HL-60 (cell line): ENCODE measurements around the gene FAM120AOS.

Source experiments
- DNase-seq, 2 experiments: peaks; one replicate each; pipeline ENCODE4 v3.0.0-alpha.2; 2010 to 2020; ENCODE audit warnings: low read depth in 1 of 2, low spot score in 1 of 2
- H3K27ac ChIP-seq: fragments of 250-450 bp; sonication (Bioruptor Pico); replicated peaks from 2 replicates; pipeline ENCODE4 v1.5.1; 2020; ENCODE audit warnings: mild to moderate bottlenecking, moderate library complexity
- H3K27me3 ChIP-seq: fragments of 250-450 bp; sonication (Bioruptor Pico); 2 replicates; pipeline ENCODE4 v1.5.1; 2021; ENCODE audit warnings: mild to moderate bottlenecking, moderate library complexity; ENCODE audit not compliant: insufficient read depth, poor library complexity, severe bottlenecking
- H3K4me3 ChIP-seq: replicated peaks from 2 replicates; pipeline ENCODE4 v1.5.1; 2011; ENCODE audit warnings: mild to moderate bottlenecking, control low read depth, low read length; ENCODE audit not compliant: insufficient read depth
- GABPA ChIP-seq: IDR thresholded peaks from 2 replicates; pipeline ENCODE4 v1.6.1; 2012; ENCODE audit warnings: low read depth
- POLR2AphosphoS5 ChIP-seq: IDR thresholded peaks from 2 replicates; pipeline ENCODE4 v1.6.1; 2012; ENCODE audit warnings: low read depth
- SPI1 ChIP-seq: IDR thresholded peaks from 2 replicates; pipeline ENCODE4 v1.6.1; 2012; ENCODE audit warnings: low read depth, mild to moderate bottlenecking, borderline replicate concordance
- TF ChIP-seq, protein P1 (sequence below): IDR thresholded peaks from one replicate; pipeline ENCODE4 v1.5.1; 2011; ENCODE audit warnings: low read length, control low read depth, inconsistent platforms; ENCODE audit not compliant: insufficient read depth
- TF ChIP-seq, protein P2 (sequence below): IDR thresholded peaks from 2 replicates; pipeline ENCODE4 v1.6.1; 2012; ENCODE audit warnings: low read depth; ENCODE audit not compliant: insufficient replicate concordance

The FAM120AOS gene

DNA sequence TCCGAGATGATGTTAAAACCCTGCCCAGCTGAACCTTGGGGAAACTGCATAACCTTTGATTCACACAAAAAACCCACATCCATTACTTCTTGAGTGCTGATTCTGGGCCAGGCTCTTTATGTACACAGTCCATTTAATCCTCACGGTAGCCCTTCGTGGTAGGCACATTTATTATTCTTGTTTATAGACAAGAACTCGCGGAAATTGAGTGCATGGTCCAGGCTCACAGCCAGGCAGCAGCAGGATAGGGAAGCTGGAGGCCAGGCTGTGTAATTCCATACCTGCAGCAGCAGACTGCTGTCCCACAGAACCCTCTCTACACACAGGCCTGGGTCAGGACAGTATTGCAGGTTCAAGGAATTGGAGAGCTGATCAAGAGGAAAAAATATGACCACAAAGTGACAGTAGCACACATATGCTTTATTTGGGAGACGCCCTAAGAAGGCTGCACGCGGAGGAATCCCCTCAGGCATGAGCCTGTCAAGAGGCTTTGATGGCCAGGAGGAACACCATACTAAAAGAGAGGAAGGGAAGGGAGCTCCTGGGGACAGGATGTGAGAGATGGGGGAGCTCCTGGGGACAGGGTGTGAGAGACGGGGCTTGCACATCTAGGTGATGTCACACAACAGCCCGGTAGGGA lies 30.3 kb downstream of the FAM120AOS start:
- no peaks in the 10 kb centered on the region for H3K27me3 ChIP-seq
- H3K4me3 ChIP-seq, result no peak overlapping the region
- no peak for TF ChIP-seq GABPA
- TF ChIP-seq, protein P1, sequence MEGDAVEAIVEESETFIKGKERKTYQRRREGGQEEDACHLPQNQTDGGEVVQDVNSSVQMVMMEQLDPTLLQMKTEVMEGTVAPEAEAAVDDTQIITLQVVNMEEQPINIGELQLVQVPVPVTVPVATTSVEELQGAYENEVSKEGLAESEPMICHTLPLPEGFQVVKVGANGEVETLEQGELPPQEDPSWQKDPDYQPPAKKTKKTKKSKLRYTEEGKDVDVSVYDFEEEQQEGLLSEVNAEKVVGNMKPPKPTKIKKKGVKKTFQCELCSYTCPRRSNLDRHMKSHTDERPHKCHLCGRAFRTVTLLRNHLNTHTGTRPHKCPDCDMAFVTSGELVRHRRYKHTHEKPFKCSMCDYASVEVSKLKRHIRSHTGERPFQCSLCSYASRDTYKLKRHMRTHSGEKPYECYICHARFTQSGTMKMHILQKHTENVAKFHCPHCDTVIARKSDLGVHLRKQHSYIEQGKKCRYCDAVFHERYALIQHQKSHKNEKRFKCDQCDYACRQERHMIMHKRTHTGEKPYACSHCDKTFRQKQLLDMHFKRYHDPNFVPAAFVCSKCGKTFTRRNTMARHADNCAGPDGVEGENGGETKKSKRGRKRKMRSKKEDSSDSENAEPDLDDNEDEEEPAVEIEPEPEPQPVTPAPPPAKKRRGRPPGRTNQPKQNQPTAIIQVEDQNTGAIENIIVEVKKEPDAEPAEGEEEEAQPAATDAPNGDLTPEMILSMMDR, result no peak
- TF ChIP-seq, protein P2, sequence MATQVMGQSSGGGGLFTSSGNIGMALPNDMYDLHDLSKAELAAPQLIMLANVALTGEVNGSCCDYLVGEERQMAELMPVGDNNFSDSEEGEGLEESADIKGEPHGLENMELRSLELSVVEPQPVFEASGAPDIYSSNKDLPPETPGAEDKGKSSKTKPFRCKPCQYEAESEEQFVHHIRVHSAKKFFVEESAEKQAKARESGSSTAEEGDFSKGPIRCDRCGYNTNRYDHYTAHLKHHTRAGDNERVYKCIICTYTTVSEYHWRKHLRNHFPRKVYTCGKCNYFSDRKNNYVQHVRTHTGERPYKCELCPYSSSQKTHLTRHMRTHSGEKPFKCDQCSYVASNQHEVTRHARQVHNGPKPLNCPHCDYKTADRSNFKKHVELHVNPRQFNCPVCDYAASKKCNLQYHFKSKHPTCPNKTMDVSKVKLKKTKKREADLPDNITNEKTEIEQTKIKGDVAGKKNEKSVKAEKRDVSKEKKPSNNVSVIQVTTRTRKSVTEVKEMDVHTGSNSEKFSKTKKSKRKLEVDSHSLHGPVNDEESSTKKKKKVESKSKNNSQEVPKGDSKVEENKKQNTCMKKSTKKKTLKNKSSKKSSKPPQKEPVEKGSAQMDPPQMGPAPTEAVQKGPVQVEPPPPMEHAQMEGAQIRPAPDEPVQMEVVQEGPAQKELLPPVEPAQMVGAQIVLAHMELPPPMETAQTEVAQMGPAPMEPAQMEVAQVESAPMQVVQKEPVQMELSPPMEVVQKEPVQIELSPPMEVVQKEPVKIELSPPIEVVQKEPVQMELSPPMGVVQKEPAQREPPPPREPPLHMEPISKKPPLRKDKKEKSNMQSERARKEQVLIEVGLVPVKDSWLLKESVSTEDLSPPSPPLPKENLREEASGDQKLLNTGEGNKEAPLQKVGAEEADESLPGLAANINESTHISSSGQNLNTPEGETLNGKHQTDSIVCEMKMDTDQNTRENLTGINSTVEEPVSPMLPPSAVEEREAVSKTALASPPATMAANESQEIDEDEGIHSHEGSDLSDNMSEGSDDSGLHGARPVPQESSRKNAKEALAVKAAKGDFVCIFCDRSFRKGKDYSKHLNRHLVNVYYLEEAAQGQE, result no peak
- no peak for TF ChIP-seq SPI1
- TF ChIP-seq POLR2AphosphoS5, result no peak
- H3K27ac ChIP-seq, result no peak overlapping the region
- no peak for DNase-seq

DNA sequence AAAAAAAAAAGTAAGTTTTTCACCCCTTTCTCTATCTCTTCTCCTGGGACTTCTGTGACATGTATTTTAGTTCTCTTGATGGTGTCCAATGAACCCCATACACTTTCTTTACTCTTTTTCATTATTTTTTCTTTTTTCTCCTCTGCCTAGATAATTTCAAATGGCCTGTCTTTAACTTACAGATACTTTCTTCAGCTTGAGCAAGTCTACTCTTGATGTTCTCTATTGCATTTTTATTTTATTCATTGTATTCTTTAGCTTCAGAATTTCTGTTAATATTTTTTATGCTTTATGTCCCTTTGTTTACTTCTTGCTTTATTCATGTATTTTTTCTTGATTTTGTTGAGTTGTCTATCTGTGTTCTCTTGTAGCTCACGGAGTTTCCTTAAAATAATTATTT lies 34.4 kb downstream of the FAM120AOS start:
- H3K4me3 ChIP-seq, result no peak overlapping the region

DNA sequence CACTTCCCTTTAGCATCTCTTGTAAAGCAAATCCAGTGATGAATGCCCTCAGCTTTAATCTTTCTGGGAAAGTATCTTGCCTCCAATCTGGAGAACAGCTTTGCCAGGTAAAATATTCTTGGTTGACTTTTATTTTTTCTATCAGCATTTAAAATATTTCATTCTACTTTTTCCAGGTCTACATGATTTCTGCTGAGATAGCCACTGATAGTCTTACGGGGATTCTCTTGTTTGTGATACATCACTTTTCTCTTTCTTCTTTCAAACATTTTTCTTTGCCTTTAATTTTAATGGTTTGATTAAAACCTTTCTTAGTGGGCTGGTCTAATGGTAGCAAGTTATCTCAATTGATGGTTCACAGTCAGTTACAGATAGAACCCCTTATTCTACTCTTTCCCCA lies 35.8 kb downstream of the FAM120AOS start:
- H3K27me3 ChIP-seq, result no peaks in the 10 kb centered on the region
- TF ChIP-seq, protein P2, result no peak
- TF ChIP-seq POLR2AphosphoS5, result no peak
- DNase-seq, result no peak
- H3K27ac ChIP-seq, result no peak overlapping the region
- H3K4me3 ChIP-seq, result no peak overlapping the region

More for the DNA sequence above, 34.4 kb downstream of the FAM120AOS start:
- TF ChIP-seq GABPA, result no peak
- no peak for TF ChIP-seq SPI1
- TF ChIP-seq, protein P1, result no peak
- no peak for TF ChIP-seq POLR2AphosphoS5
- TF ChIP-seq, protein P2, result no peak
- no peak overlapping the region for H3K27ac ChIP-seq
- H3K27me3 ChIP-seq, result no peaks in the 10 kb centered on the region
- no peak for DNase-seq
